ENCODE data around the gene BOC.

The BOC gene

DNA sequence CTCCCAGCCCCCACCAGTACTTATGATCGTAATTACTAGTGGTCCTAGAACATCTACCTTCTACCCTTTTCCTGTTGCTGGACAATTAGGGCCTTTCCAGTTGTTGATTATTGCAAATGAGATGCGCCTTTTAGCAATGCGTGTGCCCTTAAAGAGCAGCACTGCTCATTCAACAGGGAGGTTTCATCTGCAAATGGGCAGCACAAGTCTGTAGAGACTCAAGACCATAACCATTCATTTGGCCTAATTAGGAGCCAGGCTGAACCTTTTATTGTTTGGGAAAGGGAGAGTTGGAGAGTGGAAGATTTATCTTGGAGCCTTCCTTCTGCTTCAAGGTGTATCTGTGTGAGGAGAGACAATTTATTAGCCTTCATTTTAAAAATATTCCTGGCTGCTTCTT lies 42.3 kb downstream of the BOC start:
- DNase-seq = no peak

GRCh38 chr3:113254171-113254947 lies 43.0 kb downstream of the BOC start:
- DNase-seq = no peak

GRCh38 chr3:113255100-113255853 lies 43.9 kb downstream of the BOC start:
- no peak for DNase-seq

DNA sequence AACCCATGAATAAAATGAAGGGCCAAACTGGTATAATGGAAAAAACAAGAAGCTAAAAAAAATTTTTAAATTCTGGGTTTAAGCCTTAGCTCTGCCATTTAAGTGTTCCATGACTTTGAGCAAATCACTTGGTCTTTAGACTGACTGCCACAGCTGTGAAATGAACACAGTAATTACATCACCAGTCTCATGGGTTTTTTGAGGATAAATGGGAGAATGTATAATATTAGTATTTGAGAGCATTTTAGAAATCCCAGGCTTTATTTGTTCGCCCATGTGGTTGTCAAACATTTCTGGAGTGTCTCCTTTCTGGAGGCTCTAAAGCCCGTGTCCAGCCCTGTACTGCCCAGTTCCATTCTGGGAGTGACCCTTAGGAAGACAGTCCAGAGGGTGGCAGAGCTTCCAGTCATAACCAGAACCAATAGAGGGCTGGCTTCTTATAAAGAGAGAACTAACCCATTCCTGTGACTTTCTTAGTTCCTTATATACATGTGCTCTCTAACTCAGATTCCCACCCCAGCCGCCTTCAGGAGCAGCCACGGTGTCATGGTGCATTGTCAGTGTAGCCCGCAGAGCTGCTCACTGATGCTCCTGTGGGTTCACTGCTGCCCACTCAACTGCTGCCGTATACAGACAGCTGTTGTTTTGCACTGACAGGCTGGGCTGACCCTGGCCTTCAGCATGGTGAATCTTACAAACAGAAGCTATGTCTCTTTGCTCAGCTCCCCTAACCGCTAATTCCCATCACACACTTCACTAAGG lies 44.7 kb downstream of the BOC start:
- DNase-seq = no peak

DNA sequence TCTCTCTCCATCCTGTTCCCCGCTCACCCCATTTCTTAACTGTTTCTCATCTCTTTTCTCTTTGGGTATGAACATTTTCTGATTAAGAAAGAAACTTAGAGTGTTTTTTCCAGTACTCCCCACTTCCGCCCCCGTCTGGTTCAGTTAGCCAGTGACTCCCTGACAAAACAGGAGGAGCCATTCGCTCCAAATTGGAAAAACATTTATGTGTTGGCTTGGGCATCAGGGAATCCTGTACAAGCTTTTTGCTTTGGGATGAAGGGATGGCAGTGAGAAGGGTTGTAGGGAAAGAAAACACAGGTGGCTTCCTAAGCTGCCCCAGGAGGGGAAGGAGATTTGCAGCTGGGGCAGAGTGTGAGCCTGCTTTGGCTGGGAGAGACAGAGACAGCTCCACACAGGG lies 47.0 kb downstream of the BOC start:
- DNase-seq = no peak

DNA sequence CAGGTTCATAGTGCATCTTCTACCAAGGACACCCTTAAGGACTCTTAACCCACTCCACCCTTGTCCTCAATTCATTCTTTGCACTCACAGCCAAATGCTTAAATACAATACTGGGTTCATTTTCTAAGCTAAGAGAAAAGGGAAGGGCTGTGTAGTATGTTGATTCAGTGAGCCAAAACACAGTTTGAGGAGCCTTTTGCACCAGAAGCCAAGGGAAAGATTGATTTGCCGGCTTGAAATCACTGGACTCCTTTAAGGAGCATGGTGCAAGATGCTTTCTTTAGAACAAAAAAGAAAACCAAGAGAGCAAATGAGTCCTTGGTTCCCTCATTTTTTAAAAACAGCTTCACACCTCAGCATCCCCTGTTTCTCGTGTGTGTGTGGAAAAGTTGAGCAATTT lies 47.8 kb downstream of the BOC start:
- no peak for DNase-seq

- no peak for DNase-seq
Observed at GRCh38 chr3:113261063-113261625, 49.8 kb downstream of the BOC start.

DNA sequence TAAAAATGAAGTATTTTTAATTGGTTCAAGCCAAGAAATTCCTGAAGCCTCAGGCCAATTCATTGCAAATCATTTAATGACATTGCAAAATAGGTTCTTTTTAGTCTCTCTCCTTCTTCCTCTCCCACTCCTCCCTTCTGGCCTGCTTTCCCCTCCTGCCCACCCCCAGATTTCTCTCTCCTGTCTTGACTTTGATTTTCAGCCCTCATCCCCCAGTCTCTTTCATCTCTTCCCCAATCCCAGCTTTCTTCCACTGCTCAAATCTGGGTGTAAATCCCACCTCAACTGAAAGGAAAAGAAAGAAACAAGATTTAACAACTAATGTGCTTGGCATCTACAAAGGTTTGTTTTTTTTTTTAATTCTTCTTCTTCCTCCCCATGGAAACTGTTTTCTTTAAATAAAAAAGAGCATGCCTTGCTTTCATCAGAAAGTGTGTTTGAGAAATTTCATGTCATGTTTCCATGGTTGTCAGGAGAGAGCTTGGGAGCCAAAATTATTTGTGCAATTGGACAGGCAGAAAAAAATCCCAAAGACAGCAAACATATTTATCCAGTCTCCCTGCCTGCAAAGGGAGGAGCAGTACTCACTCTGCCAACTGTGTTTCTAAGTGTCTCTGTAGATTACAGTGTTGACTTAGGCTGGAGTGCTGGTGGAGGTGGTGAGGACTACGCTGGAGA lies 50.4 kb downstream of the BOC start:
- DNase-seq = no peak

DNA sequence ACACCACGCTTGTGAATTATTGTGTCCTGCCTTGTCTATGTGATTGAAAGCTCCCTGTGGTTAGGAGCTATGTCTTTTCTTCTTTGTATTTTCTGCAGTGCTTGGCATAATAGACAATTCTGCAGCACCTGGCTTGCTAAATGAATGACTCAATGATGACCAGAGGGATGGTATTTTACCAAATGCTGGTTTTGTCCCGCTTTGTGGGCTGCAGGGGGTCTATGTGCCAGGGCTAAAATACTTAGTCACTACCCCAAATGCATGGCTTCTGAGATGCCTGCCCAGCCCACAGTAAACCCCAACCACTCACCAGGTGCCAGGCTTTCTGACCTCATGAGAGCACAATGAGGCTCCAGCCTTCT lies 50.9 kb downstream of the BOC start:
- no peak for DNase-seq

DNA sequence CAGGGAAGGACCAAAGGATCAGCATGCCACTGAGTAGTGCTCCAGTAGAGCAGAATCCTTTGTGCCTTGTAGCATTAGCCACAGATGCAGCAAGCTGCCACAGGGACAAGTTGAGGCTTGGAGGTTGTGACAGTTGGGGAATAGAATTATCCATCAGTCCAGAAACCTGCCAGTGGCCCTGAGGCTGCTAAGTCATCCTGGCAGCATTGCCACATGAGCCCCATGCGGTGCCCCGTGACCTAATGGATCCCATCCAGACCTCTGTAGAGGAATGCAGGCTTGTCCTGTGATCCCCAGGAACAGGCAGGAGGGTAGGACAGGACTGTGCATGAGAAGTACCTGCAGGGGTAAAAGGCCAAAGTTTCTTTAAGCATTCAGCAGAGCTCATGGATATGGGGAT lies 51.7 kb downstream of the BOC start:
- DNase-seq = no peak

DNA sequence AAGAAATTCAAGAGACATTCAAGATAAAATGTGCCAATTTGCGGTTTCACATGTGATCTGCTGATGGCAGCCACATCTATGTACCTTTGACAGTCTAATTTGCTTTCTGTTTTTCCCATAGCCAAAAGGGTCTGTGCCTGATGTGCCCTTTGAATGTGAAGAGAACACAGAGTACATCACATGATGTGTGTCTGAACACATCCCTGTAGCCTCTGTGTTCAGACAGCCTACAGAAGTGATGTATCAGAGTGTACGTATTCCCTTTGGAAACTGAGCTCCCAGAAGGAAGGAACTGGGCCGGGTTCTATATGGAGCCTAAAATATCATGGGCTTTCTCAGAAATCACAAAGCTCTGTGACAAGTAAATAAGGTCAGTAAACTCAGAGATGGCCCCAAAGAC lies 52.4 kb downstream of the BOC start:
- DNase-seq = no peak

GRCh38 chr3:113264283-113265131 lies 53.1 kb downstream of the BOC start:
- DNase-seq = no peak

- no peak for DNase-seq
Observed at GRCh38 chr3:113265231-113265630, 53.9 kb downstream of the BOC start.

GRCh38 chr3:113266738-113267137 lies 55.4 kb downstream of the BOC start:
- DNase-seq = no peak

DNA sequence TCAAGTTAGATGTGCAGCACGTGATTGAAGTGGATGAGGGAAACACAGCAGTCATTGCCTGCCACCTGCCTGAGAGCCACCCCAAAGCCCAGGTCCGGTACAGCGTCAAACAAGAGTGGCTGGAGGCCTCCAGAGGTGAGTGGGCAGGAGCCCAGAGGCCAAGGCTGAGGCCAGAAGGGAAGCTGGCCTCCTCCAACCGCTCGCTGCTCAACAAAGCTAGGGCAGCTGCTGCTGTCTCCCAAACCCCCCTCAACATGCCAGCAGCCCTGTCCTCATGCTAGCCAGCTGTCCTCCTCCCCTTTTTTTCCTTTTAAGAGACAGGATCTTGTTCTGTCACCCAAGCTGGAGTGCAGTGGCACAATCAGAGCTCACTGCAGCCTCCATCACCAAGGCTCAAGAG lies 57.0 kb downstream of the BOC start:
- DNase-seq = no peak

DNA sequence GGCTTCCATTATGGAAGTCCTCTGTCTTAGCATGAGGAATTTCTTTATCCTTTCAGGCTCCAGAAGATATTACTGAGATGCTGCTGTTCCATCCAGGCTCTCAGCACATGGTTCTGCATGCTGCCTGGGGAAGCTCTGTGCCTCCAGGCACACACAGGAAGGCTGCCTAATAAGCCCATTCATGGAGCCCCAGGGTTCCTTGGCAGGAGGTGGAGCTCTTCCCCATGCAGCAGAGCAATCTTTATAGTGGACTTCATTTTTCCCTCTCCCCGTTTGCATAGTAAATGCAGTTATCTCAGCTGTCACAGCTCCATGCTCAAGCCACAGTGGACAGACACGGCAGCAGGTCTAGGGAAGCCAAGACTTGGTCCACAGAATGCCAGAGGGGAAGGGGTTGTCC lies 57.6 kb downstream of the BOC start:
- DNase-seq = no peak

GRCh38 chr3:113269661-113270060 lies 58.3 kb downstream of the BOC start:
- no peak for DNase-seq

- no peak for DNase-seq
Observed at GRCh38 chr3:113270068-113270467, 58.7 kb downstream of the BOC start.

- no peak for DNase-seq
Observed at GRCh38 chr3:113270786-113271185, 59.4 kb downstream of the BOC start.

DNA sequence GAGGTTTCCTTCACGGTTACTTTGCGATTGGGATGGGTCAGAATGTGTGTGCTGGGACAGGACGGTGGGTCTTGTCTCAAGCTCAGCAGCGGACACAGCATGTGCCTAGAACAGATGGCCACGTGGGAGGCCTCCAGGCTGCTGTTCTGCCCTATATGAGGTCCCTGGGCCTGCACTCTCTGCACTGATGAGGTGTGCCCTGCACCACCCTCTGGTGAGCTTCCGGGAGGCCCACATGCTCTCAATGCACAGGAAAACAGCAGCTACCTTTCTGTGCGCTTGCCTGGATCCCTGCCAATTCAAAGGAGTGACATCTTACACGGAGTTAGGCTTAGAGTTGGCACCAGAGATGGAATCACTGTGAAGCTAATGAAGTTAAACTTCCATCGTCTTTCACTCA lies 59.8 kb downstream of the BOC start:
- DNase-seq = no peak

DNA sequence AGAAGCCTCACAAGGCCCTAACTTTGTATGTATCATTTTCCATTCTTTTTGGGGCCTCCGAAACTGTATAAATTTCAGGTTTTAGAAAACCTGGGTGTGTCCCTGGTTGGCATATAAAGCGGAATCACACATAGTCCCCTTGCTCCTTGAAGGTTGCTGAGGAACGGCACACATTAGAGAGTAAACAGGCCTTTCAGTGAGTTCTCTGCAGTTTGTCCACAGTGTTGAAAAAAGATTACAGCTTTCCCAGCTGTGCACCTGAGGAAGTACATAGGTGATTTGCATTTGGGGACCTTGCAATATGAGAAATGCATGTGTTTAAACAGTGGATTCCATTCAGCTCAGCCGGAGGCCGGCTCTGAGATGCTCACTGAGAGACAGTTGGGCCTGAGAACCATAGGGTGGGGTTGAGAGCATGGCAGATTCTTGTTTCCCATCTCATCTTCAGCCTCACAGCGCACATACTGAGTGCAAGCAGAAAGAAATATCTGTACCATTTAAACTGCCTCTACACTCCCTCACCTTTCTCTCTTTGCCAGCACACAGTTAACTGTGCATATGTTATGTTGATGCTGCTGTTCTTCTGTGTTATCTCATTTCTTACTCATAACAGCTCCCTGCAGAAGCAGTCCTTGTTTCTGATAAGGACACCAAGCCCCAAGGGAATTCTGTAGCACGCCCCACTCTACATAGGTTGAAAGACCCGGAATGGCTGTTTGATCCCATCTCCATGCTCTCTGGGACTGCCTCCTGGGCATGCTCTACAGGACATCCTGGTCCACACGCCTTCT lies 60.4 kb downstream of the BOC start:
- no peak for DNase-seq

All from NK-92 treated with Interleukin-12 subunit alpha and Interleukin-12 subunit beta, amount 100 ng/mL, for 24 hours (cell line).